ENCODE data around the gene TENM4. TPM values are rescaled to one million over a fixed set of nuclear protein-coding genes. Genes with fewer than 3 reads are reported as not detected.

The TENM4 gene
- polyA plus RNA-seq, 1 donor from 2014 or later = 16.8 TPM

- Histone ChIP-seq H2AFZ (ENCODE audit: low read depth, low read length) (no peak overlapping the region), H3K27me3 (ENCODE audit: insufficient read depth, low read depth, low read length) (no peaks in the 10 kb centered on the region), H3K9me2 (ENCODE audit: insufficient read depth, low read length) (no peaks in the 10 kb centered on the region), H3F3A (ENCODE audit: insufficient read depth, low read length, poor library complexity, severe bottlenecking) (no peaks in the 10 kb centered on the region), H3K27ac (ENCODE audit: low read length) (no peak overlapping the region), H4K20me1 (ENCODE audit: insufficient read depth) (no peaks in the 10 kb centered on the region), H3K79me2 (replicated peaks; ENCODE audit: insufficient read depth, low read length) (no peaks in the 10 kb centered on the region), H3K9me3 (ENCODE audit: low read length) (no peaks in the 10 kb centered on the region), H3K9ac (ENCODE audit: low read length) (no peak overlapping the region), H3K36me3 (ENCODE audit: insufficient read depth, low read length) (no peaks in the 10 kb centered on the region), H3K4me3 (ENCODE audit: low read length) (no peak overlapping the region), H3K4me2 (ENCODE audit: low read length) (no peak overlapping the region)
- TF ChIP-seq, protein P1, sequence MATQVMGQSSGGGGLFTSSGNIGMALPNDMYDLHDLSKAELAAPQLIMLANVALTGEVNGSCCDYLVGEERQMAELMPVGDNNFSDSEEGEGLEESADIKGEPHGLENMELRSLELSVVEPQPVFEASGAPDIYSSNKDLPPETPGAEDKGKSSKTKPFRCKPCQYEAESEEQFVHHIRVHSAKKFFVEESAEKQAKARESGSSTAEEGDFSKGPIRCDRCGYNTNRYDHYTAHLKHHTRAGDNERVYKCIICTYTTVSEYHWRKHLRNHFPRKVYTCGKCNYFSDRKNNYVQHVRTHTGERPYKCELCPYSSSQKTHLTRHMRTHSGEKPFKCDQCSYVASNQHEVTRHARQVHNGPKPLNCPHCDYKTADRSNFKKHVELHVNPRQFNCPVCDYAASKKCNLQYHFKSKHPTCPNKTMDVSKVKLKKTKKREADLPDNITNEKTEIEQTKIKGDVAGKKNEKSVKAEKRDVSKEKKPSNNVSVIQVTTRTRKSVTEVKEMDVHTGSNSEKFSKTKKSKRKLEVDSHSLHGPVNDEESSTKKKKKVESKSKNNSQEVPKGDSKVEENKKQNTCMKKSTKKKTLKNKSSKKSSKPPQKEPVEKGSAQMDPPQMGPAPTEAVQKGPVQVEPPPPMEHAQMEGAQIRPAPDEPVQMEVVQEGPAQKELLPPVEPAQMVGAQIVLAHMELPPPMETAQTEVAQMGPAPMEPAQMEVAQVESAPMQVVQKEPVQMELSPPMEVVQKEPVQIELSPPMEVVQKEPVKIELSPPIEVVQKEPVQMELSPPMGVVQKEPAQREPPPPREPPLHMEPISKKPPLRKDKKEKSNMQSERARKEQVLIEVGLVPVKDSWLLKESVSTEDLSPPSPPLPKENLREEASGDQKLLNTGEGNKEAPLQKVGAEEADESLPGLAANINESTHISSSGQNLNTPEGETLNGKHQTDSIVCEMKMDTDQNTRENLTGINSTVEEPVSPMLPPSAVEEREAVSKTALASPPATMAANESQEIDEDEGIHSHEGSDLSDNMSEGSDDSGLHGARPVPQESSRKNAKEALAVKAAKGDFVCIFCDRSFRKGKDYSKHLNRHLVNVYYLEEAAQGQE (IDR thresholded peaks at IDR 0.05; ENCODE audit: borderline replicate concordance) = no peak
- TF ChIP-seq EZH2 (IDR thresholded peaks at IDR 0.05; ENCODE audit: borderline replicate concordance, insufficient read depth, low read length, poor library complexity, severe bottlenecking) (no peak), CTCF (IDR thresholded peaks at IDR 0.05; ENCODE audit: poor library complexity, severe bottlenecking) (no peak), SMC3 (conservative IDR thresholded peaks at IDR 0.05; ENCODE audit: poor library complexity) (no peak), RAD21 (conservative IDR thresholded peaks at IDR 0.05) (no peak), MXI1 (conservative IDR thresholded peaks at IDR 0.05; ENCODE audit: poor library complexity, severe bottlenecking) (no peak)
Measured at GRCh38 chr11:79078999-79079398, 361.8 kb downstream of the TENM4 start.

GRCh38 chr11:79078456-79078855, 362.4 kb downstream of the TENM4 start:
- H3K9ac ChIP-seq (ENCODE audit: low read length) = no peak overlapping the region
- no peak overlapping the region for H3K4me3 ChIP-seq (ENCODE audit: low read length)
- H3F3A ChIP-seq (ENCODE audit: insufficient read depth, low read length, poor library complexity, severe bottlenecking) = no peaks in the 10 kb centered on the region
- H4K20me1 ChIP-seq (ENCODE audit: insufficient read depth) = no peaks in the 10 kb centered on the region
- no peaks in the 10 kb centered on the region for H3K36me3 ChIP-seq (ENCODE audit: insufficient read depth, low read length)
- H3K9me2 ChIP-seq (ENCODE audit: insufficient read depth, low read length) = no peaks in the 10 kb centered on the region
- no peak overlapping the region for H3K27ac ChIP-seq (ENCODE audit: low read length)
- TF ChIP-seq CTCF (IDR thresholded peaks at IDR 0.05; ENCODE audit: poor library complexity, severe bottlenecking) (no peak), SMC3 (conservative IDR thresholded peaks at IDR 0.05; ENCODE audit: poor library complexity) (no peak), RAD21 (conservative IDR thresholded peaks at IDR 0.05) (no peak)
- TF ChIP-seq, protein P1 (IDR thresholded peaks at IDR 0.05; ENCODE audit: borderline replicate concordance) = no peak
- no peak overlapping the region for H2AFZ ChIP-seq (ENCODE audit: low read depth, low read length)
- no peaks in the 10 kb centered on the region for H3K27me3 ChIP-seq (ENCODE audit: insufficient read depth, low read depth, low read length)
- H3K79me2 ChIP-seq (replicated peaks; ENCODE audit: insufficient read depth, low read length) = no peaks in the 10 kb centered on the region
- no peak overlapping the region for H3K4me2 ChIP-seq (ENCODE audit: low read length)
- no peaks in the 10 kb centered on the region for H3K9me3 ChIP-seq (ENCODE audit: low read length)
